Measurements from ENCODE around the gene LIG1. TPM values are rescaled to one million over a fixed set of nuclear protein-coding genes. Genes with fewer than 3 reads are reported as not detected.

The LIG1 gene
- total RNA-seq, 2 experiments from 2014 or later: 157 to 221 TPM

DNA sequence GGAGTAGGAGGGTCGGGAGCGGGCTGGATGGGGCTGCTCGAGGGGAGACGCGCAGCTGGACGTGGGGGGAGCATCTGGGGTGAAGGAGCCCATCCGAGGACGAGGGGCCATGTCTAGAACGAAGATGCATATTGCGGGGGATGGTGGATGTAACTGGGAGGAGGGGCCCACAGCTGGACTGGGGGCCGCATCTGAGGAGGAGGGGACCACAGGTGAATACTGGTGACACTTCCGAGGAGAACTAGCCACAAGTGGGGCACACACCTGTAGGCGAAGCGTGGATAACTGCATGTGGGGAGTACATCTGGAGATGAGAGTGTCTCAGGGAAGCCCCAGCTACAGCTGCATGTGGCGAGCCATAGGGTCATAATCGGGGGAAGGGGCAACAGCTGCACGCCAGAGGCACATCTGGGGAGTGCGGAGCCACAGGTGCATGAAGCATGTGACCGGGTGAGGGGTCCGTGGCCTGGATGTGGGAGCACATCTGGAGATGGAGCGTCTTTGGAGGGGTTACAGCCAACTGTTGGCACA lies 738 bp upstream of the LIG1 start:
- ATAC-seq (no peak), DNase-seq (no peak)
- CTCF ChIA-PET: interaction anchor here (0.7 to 1.3 kb wide), 5 partner anchors 11 to 220 kb away, joined by 3 to 4 read pairs (median 3); partner anchors contain the start of gene KDELR1
- Mint-ChIP-seq H3K27me3 (no peaks in the 10 kb centered on the region), H3K4me1 (peaks cover 47% of the 10 kb centered on the region), H3K27ac (peak overlapping the region; percentile 97), H3K36me3 (peaks cover 24% of the 10 kb centered on the region), H3K4me3 (peak overlapping the region; percentile 91), H3K9me3 (ENCODE audit: low read depth) (no peaks in the 10 kb centered on the region)

GRCh38 chr19:48169578-48169938 lies 586 bp downstream of the LIG1 start:
- H3K9me3 Mint-ChIP-seq (ENCODE audit: low read depth): no peaks in the 10 kb centered on the region
- peaks cover 24% of the 10 kb centered on the region for H3K36me3 Mint-ChIP-seq
- DNase-seq: peak; percentile 93
- ATAC-seq: peak; percentile 18
- peak overlapping the region; percentile 91 for H3K4me3 Mint-ChIP-seq
- H3K27me3 Mint-ChIP-seq: no peaks in the 10 kb centered on the region
- H3K27ac Mint-ChIP-seq: peak overlapping the region; percentile 97
- H3K4me1 Mint-ChIP-seq: peaks cover 46% of the 10 kb centered on the region
- CTCF ChIA-PET: interaction anchor here (1.1 to 1.3 kb wide), 4 partner anchors 17 to 63 kb away, joined by 3 to 5 read pairs (median 4); partner anchors contain the start of gene PLA2G4C

DNA sequence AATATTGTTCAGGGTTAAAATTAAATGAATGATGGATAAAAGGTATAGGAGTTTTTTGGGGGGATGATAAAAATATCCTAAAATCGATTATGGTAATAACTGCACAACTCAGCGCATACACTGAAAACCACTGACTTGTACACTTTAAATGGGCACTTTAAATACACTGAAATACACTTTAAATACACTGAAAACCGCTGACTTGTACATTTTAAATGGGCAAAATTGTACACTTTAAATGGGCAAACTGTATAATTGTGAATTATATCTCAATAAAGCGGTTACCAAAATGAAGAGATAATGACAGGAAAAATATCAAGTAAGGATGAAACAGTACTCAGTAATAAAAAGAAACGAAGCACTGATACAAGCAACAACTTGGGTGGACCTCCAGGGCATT lies 1.5 kb downstream of the LIG1 start:
- CTCF ChIA-PET: interaction anchor here (1.2 to 1.3 kb wide), 2 partner anchors 58 to 62 kb away, joined by 3 to 4 read pairs; partner anchors contain the start of gene PLA2G4C
- no peaks in the 10 kb centered on the region for H3K27me3 Mint-ChIP-seq
- DNase-seq (no peak), ATAC-seq (no peak)
- peaks cover 43% of the 10 kb centered on the region for H3K4me1 Mint-ChIP-seq
- peaks cover 24% of the 10 kb centered on the region for H3K36me3 Mint-ChIP-seq
- H3K27ac Mint-ChIP-seq: peak overlapping the region; percentile 80
- peak overlapping the region; percentile 91 for H3K4me3 Mint-ChIP-seq
- H3K9me3 Mint-ChIP-seq (ENCODE audit: low read depth): no peaks in the 10 kb centered on the region

DNA sequence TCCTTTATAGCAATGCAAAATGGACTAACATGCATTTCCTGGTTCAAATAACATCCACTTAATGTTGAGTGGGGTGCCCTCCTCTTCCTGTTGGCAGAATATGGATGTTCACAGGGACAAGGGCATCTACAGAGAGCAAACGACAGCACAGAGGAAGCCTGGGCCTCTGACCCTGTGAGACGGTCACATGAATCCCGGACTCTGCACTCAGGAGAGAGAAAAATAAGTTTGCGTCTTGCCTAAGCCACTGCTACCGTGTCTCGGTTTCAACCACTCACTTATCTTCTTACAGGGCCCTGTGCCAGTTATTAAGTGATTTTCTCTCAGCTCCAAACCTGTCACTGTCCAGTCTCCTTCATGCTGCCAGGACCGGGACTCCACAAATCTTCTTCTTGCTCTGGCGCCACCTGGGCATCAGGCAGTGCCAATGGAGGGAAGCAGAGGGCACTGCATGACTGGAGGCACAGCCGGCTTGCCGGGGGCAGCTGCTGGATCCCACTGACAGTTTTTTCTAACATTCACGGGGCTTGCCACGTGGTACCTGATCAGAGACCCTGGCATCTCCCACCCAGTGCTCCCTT lies 11.8 kb downstream of the LIG1 start:
- Mint-ChIP-seq H3K9me3 (ENCODE audit: low read depth) (no peaks in the 10 kb centered on the region), H3K4me3 (no peak overlapping the region), H3K36me3 (peaks cover 47% of the 10 kb centered on the region), H3K4me1 (no peaks in the 10 kb centered on the region), H3K27me3 (no peaks in the 10 kb centered on the region), H3K27ac (no peak overlapping the region)
- CTCF ChIA-PET: no interaction called here
- DNase-seq (no peak), ATAC-seq (no peak)

- H3K9me3 Mint-ChIP-seq (ENCODE audit: low read depth): no peaks in the 10 kb centered on the region
- peaks cover 44% of the 10 kb centered on the region for H3K36me3 Mint-ChIP-seq
- ATAC-seq (no peak), DNase-seq (no peak)
- H3K4me1 Mint-ChIP-seq: peaks cover 2% of the 10 kb centered on the region
- no peak overlapping the region for H3K27ac Mint-ChIP-seq
- no peaks in the 10 kb centered on the region for H3K27me3 Mint-ChIP-seq
- no peak overlapping the region for H3K4me3 Mint-ChIP-seq
- CTCF ChIA-PET: interaction anchor here (1.2 to 5.3 kb wide), 3 partner anchors 9 to 191 kb away, joined by 6 to 37 read pairs (median 17); partner anchors contain the start of gene PLA2G4C
These were observed 16.1 kb downstream of the LIG1 start for GRCh38 chr19:48154003-48154402.

- CTCF ChIA-PET: interaction anchor here (0.7 to 5.3 kb wide), 10 partner anchors 11 to 190 kb away, joined by 3 to 37 read pairs (median 4); partner anchors contain the start of genes LIG1, PLA2G4C and ZSWIM9
- ATAC-seq: peak; percentile 67
- no peak overlapping the region for H3K4me3 Mint-ChIP-seq
- peak overlapping the region; percentile 49 for H3K27ac Mint-ChIP-seq
- H3K4me1 Mint-ChIP-seq: peaks cover 2% of the 10 kb centered on the region
- no peaks in the 10 kb centered on the region for H3K27me3 Mint-ChIP-seq
- DNase-seq: peak; percentile 69
- peaks cover 34% of the 10 kb centered on the region for H3K36me3 Mint-ChIP-seq
- H3K9me3 Mint-ChIP-seq (ENCODE audit: low read depth): no peaks in the 10 kb centered on the region
These were observed 17.6 kb downstream of the LIG1 start for GRCh38 chr19:48152551-48152950.

GRCh38 chr19:48149430-48149829 lies 20.7 kb downstream of the LIG1 start:
- DNase-seq (no peak), ATAC-seq (no peak)
- H3K27ac Mint-ChIP-seq: no peak overlapping the region
- CTCF ChIA-PET: interaction anchor here (1.4 to 1.6 kb wide), 3 partner anchors 8 to 44 kb away, joined by 4 read pairs; partner anchors contain the start of gene PLA2G4C
- H3K9me3 Mint-ChIP-seq (ENCODE audit: low read depth): no peaks in the 10 kb centered on the region
- peaks cover 2% of the 10 kb centered on the region for H3K4me1 Mint-ChIP-seq
- no peaks in the 10 kb centered on the region for H3K27me3 Mint-ChIP-seq
- peaks cover 29% of the 10 kb centered on the region for H3K36me3 Mint-ChIP-seq
- no peak overlapping the region for H3K4me3 Mint-ChIP-seq

GRCh38 chr19:48148576-48148975 lies 21.6 kb downstream of the LIG1 start:
- Mint-ChIP-seq H3K9me3 (ENCODE audit: low read depth) (no peaks in the 10 kb centered on the region), H3K27me3 (no peaks in the 10 kb centered on the region), H3K4me1 (peaks cover 2% of the 10 kb centered on the region), H3K27ac (no peak overlapping the region), H3K4me3 (no peak overlapping the region), H3K36me3 (peaks cover 29% of the 10 kb centered on the region)
- DNase-seq (no peak), ATAC-seq (no peak)
- CTCF ChIA-PET: interaction anchor here (1.1 kb wide), 1 partner anchor 46 kb away, joined by 5 read pairs; no protein-coding TSS in a partner anchor

DNA sequence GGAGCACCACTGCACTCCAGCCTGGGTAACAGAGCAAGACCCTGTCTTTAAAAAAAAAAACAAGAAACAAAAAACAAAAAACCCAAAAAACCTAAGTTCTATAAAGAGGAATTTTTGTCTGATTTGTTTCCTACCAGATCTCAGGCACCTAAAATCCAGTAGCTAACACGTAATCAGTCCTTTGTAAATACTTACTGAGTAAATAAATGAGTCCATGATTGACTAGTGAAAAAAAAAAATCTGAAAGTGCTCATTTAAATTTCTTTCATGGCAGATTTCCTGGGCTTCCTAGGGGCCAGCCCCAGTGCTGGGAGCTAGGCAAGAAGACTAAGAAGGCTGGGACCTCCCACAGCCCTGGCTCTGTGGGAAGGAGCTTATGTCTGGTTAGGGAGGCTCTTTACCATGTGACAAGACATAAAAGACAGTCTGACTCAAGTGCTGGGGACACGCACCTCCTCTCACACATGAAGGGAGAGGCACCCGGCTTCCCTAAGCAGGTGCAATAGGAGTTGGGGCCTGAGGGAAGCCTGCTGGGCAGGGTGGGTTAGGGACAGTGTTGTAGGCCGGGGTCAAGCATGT lies 22.5 kb downstream of the LIG1 start:
- CTCF ChIA-PET: interaction anchor here (0.7 to 1.1 kb wide), 4 partner anchors 38 to 184 kb away, joined by 3 to 5 read pairs (median 3); no protein-coding TSS in a partner anchor
- no peak for ATAC-seq

DNA sequence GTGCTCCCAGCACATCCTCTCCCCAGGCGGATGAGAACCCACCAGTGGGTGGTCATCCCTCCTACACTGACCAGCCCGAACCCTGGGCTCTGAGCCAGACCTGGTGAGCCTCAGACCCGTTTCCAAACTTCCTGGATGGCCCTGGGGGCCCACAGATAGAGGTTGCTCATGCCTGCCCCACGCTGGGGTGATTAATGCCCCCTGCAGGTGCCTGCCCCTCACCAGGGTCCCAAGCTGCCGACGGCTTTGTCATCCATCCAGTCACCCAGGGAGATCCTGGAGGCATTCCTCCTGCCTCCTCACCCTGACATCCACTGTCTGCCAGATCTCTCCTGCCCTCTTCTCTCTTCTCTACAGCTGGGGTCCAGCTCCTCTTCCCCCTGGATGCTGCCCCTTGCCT lies 31.1 kb downstream of the LIG1 start:
- ATAC-seq: no peak

More for the DNA sequence above, 22.5 kb downstream of the LIG1 start:
- H3K4me3 Mint-ChIP-seq: no peak overlapping the region
- peaks cover 30% of the 10 kb centered on the region for H3K36me3 Mint-ChIP-seq
- no peaks in the 10 kb centered on the region for H3K27me3 Mint-ChIP-seq
- no peak for DNase-seq
- H3K4me1 Mint-ChIP-seq: peaks cover 2% of the 10 kb centered on the region
- no peaks in the 10 kb centered on the region for H3K9me3 Mint-ChIP-seq (ENCODE audit: low read depth)
- H3K27ac Mint-ChIP-seq: no peak overlapping the region

GRCh38 chr19:48137411-48137810 lies 32.7 kb downstream of the LIG1 start:
- H3K27ac Mint-ChIP-seq: no peak overlapping the region
- no peaks in the 10 kb centered on the region for H3K9me3 Mint-ChIP-seq (ENCODE audit: low read depth)
- DNase-seq: no peak
- H3K4me1 Mint-ChIP-seq: no peaks in the 10 kb centered on the region
- CTCF ChIA-PET: no interaction called here
- no peak for ATAC-seq
- no peaks in the 10 kb centered on the region for H3K27me3 Mint-ChIP-seq
- H3K36me3 Mint-ChIP-seq: peaks cover 21% of the 10 kb centered on the region
- H3K4me3 Mint-ChIP-seq: no peak overlapping the region

More for the DNA sequence above, 31.1 kb downstream of the LIG1 start:
- H3K36me3 Mint-ChIP-seq: peaks cover 22% of the 10 kb centered on the region
- no peak overlapping the region for H3K27ac Mint-ChIP-seq
- H3K27me3 Mint-ChIP-seq: no peaks in the 10 kb centered on the region
- CTCF ChIA-PET: no interaction called here
- H3K4me1 Mint-ChIP-seq: no peaks in the 10 kb centered on the region
- H3K9me3 Mint-ChIP-seq (ENCODE audit: low read depth): no peaks in the 10 kb centered on the region
- no peak overlapping the region for H3K4me3 Mint-ChIP-seq
- no peak for DNase-seq

DNA sequence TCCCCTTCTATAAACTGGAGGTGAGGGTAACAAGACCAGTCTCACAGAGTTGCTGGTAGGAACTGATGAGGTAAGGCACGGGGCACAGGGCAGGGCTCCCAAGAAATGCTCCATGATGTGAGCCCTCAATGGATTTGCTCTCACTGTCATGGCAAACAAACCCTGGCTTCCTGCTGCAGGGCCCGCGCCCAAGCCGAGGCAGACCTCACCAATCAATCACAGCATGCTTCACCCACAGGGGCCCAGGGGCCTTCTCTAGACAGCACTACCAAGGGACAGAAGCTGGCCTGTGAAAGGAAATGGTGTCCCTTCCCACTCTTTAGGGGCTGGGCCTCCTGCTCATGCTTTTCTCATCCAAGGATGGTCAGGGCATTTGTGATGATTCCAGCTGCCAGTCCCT lies 33.6 kb downstream of the LIG1 start:
- Mint-ChIP-seq H3K4me3 (no peak overlapping the region), H3K4me1 (no peaks in the 10 kb centered on the region), H3K36me3 (peaks cover 26% of the 10 kb centered on the region), H3K27ac (no peak overlapping the region), H3K27me3 (no peaks in the 10 kb centered on the region), H3K9me3 (ENCODE audit: low read depth) (no peaks in the 10 kb centered on the region)
- ATAC-seq (no peak), DNase-seq (no peak)
- CTCF ChIA-PET: no interaction called here

- Mint-ChIP-seq H3K4me1 (no peaks in the 10 kb centered on the region), H3K27me3 (no peaks in the 10 kb centered on the region), H3K9me3 (ENCODE audit: low read depth) (no peaks in the 10 kb centered on the region), H3K27ac (no peak overlapping the region), H3K4me3 (no peak overlapping the region), H3K36me3 (peaks cover 32% of the 10 kb centered on the region)
- CTCF ChIA-PET: interaction anchor here (1.3 kb wide), 1 partner anchor 9 kb away, joined by 3 read pairs; no protein-coding TSS in a partner anchor
- DNase-seq: no peak
- no peak for ATAC-seq
These were observed 34.7 kb downstream of the LIG1 start for GRCh38 chr19:48135411-48135810.

DNA sequence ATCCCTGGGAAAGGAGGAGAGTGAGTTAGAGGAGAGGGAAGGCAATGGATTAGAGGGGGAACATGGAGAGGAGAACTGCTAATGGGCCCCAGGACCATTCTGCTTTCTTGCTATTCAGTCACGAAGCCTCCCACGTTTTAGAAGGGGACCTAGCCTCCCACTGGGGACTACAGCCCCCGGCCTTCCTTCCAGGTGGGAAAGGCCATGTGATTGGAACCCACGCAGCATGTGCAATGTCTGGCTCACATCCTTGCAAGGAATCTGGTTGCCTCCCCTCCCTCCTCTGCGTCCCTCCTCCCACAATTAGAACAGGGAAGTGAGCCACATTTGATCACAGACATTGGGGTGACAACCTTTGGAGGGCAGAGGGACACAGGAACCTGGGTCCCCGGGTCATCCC lies 37.0 kb downstream of the LIG1 start:
- CTCF ChIA-PET: no interaction called here
- no peak for DNase-seq
- Mint-ChIP-seq H3K36me3 (peaks cover 34% of the 10 kb centered on the region), H3K27me3 (no peaks in the 10 kb centered on the region), H3K27ac (no peak overlapping the region), H3K9me3 (ENCODE audit: low read depth) (no peaks in the 10 kb centered on the region), H3K4me3 (no peak overlapping the region), H3K4me1 (no peaks in the 10 kb centered on the region)
- no peak for ATAC-seq

All from activated CD8-positive, alpha-beta memory T cell treated with anti-CD3 and anti-CD28 coated beads, Interleukin-2, amount 10 ng/mL, durations not matched to agents 7 days and 5 days (primary cell).